Measurements from ENCODE around the gene USP6NL.

GRCh38 chr10:11482306-11482705, 129.1 kb downstream of the USP6NL start:
- TF ChIP-seq CTCF (conservative IDR thresholded peaks at IDR 0.05 in 1 of 2, IDR thresholded peaks at IDR 0.05 in 1 of 2; ENCODE audit: extremely low read depth in 1 of 2, insufficient read depth in 1 of 2, low read depth in 1 of 2, low read length in 2 of 2) (no peak), EZH2 (IDR thresholded peaks at IDR 0.05; ENCODE audit: borderline replicate concordance, low read length) (no peak)
